HG03280 (cell line): Measurements from ENCODE around the gene ATP5MG.
"Not testable (repeated sequence)": the region's sequence is repeated elsewhere in the genome, so short reads cannot be mapped to it uniquely, and the experiment has no call there.

Experiments used
- ATAC-seq: cut with Tn5 transposase; IDR thresholded peaks from one replicate; pipeline ENCODE4 v1.9.1; 2021; ENCODE audit warnings: mild to moderate bottlenecking, moderate library complexity; ENCODE audit not compliant: unreplicated experiment

ATP5MG gene

DNA sequence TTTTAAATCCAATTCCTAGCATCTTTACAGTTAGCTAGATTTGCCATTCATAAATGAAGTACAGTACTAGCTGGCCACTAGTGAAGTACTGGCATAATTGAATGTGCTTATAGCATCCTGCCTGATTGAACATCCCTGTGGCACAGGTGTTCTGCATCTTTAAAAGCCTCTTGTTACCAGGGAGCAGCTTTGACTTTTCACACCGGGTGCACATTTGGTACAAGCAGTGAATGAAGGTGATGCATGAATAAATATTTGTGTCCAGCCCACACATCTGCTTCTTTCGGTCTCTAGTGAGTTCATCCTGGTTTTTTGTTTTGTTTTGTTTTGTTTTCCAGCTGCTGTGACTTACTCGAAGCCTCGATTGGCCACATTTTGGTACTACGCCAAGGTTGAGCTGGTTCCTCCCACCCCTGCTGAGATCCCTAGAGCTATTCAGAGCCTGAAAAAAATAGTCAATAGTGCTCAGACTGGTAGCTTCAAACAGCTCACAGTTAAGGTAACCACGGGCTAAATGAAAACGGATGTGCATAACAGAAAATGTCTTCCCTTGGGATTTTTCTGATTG is 5.3 kb downstream of the ATP5MG start:
- no peak for ATAC-seq

DNA sequence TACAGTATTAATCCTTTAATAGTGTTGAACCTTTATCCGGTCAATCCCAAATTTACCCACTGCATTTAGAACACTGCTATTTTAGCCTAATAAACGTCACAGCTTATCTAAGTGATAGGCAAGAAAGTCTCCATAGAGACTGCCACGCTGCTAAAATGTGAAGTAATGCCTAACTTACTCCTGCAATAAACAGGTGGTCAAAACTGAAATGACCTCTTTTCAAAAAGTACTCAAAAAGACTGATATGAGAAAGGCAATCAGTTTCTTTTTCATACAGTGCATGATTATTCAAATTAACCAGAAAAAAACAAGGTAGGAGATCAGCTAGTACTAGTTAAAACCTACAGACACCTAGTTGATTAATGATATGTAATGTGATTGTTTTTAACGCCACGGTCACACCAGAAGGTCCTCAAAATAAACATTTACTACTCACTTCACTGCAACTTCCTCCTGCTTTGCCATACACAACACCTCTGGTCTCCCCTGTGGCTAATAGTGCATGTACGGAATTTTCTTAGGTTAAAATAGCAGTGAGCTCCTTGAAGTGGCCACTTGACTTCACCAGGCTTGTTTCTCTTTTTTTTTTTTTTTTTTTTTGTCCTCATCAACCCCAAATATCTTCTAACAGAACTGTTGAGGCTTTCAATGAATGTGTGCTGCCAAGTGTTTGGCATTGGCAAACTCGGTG is 8.8 kb downstream of the ATP5MG start:
- ATAC-seq = peak; percentile 54

DNA sequence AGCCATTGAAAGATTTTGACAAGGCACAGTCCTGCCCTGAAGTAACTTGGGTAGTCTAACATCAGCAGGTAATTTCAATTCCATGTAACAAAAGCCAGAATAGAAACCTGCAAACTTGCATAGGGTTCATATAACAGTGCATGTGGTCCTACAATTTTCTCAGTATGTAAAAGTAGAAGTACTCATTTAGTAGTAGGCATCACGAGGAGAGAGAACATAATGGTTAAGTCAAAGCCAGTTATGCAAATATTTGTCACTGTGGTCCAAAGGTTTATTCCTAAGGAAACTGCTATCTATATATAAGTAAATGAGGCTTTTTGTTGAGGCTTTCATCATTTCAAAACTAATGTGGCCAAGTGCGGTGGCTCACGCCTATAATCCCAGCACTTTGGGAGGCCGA is 10.1 kb downstream of the ATP5MG start:
- no peak for ATAC-seq

DNA sequence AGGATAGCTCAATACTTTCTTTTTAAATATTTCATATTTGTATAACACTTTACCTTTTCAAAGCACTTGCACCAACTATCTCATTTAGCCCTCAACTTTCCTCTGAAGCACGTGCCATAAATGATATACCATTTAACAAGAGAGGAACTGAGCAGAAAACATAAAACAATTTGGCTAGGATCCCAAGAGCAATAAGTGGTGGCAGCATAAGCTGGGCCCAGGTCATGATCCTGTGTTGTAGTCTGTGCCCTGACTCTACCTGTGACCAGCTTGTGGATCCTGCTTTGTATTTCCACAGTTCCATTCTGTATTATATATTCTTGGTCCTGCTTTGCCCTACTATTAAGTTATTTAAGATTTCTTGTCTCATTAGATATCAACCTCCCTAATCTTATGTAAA is 11.5 kb downstream of the ATP5MG start:
- ATAC-seq = no peak

DNA sequence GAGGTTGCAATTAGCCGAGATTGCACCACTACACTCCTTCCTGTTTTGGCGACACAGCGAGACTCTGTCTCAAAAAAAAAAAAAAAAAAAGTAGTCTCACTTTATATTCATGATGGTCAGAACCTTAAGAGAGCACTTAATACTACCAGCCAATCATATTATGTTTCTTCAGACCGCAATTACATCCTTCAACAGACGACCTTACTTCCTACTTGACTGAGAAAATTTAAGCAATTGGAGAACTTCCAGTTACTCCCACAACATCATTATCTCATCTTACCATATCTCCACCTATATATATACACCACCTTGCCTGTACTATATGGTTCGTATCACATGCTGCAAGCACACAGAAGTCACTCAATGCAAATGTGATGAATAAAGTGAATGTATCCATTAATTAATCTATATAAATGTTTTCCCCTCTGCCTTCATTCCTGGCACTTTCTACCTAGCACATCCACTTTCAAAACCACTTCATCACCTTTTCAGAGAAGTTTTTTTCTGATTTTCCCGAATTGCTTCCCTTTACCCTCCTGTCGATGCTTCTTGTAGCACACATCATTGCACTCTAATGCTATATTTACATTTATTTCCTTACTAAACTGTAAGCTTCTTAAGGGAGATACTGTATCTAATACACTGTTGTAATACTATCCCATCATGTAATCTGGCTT is 13.8 kb downstream of the ATP5MG start:
- ATAC-seq = no peak

DNA sequence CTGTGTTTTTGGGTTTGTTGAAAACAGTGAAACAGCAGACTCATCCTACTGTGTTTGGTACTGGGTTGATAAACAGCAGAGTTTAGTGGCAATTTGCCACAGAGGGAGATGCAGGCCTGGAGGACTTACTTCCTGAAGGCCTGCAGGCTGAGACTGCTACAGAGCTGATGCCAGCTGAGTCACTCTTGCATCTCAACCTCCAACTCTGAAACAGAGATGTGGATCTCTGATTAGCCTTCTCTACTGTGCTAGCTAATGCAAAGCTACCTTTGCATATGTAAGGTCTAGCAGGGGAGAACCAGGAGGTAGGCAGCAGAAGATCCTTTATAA is 14.3 kb downstream of the ATP5MG start:
- no peak for ATAC-seq

DNA sequence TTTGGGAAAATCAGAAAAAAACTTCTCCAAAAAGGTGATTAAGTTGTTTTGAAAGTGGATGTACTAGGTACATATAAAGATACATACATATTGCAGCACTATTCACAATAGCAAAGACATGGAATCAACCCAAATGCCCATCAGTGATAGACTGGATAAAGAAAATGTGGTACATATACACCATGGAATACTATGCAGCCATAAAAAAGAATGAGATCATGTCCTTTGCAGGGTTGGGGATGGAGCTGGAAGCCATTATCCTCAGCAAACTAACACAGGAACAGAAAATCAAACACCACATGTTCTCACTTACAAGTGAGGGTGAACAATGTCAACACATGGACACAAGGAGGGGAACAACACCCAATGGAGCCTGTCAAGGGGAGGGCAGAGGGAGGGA is 15.5 kb downstream of the ATP5MG start:
- ATAC-seq = not testable (repeated sequence)

DNA sequence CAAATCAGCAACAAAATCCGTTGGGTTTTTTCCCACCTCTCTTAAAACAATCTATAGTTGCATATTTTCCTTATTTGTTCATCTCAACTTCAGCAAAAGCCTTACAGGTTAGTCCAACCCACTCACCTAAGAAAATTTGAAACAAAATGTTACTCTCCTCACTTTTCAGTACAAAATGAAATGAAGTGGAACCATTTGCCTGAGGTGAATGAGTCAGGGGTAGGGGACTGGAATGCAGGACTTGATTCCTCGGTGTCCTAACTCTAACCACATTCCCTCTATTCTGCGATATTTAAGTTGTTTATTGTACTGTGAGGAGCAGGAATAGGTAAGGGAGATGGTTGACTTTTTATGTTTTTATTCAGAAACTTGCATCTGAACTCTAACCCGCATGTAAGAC is 16.4 kb downstream of the ATP5MG start:
- no peak for ATAC-seq

DNA sequence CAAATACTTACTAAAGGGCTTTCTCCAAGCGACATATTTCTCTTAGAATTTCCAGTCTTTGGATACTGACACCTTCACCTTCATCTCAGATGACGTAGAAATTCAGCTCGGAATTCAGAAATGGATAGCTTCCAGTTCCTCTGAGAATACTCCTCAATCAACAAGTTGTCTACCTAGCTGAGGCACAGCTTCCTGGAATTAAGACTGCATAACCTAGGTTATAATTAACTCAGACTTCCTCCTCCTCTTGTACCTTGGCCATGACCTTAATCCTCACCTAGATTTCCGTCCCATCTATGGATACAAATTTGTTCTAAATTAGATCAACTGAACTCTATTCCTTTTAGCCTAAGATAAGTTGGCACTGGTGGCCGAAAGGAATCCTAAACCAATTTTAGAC is 17.4 kb downstream of the ATP5MG start:
- ATAC-seq = no peak

DNA sequence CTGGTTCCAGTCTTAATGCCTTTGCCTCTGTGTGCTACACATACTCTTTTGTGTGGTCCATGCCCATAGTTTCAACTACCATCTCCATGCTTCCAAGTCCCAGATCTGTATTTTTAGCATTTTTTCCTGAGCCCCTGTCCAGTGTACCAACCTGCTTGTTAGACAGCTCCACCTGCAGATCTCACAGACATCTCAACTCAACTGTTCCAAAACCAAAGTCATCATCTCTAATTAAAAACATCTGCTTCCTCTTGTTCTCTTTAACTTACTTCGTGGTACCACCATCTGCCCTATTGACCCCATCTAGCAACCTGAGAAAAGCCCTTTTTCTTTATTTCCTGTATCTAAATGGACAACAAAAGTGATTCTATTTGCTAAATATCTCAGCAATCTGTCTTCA is 26.3 kb downstream of the ATP5MG start:
- no peak for ATAC-seq

DNA sequence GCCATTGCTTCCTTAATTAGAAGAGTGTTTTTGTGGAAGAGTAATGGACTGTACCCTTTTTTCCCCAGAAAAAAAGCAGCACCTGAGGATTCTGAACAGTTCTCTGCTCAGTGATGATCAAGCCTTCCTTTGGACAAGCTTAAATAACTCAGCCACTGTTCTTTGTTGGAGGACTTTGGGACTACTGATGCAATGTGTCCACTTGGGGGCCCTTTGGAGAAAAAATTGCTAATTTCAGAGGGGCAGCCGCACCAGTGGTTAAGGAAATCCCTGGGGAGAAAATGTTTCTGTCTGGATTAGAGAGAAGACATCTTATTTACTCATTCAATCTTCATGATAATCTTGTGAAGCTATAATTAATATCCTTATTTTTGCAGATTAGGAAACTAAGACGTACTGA is 29.6 kb downstream of the ATP5MG start:
- ATAC-seq = no peak

DNA sequence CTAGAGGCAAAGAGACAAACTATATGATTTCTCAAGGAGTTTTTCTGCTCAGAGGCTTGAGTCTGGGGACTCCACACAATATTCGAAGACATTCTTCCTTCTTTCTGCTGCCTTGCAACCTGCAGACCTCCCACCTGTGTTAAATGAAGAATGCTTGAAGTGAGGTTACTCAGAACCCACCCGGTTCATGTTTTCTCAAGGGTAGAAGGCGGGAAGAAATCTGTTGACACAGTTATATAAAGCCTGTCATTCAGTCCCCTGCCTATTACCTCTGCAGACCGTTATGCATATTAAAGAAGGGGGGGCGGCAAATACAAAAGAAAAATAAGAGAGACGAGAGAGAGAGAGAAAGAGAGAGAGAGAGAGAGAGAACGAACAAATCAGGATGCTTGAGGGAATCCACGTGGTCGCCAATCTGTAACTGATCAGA is 32.7 kb downstream of the ATP5MG start:
- no peak for ATAC-seq

DNA sequence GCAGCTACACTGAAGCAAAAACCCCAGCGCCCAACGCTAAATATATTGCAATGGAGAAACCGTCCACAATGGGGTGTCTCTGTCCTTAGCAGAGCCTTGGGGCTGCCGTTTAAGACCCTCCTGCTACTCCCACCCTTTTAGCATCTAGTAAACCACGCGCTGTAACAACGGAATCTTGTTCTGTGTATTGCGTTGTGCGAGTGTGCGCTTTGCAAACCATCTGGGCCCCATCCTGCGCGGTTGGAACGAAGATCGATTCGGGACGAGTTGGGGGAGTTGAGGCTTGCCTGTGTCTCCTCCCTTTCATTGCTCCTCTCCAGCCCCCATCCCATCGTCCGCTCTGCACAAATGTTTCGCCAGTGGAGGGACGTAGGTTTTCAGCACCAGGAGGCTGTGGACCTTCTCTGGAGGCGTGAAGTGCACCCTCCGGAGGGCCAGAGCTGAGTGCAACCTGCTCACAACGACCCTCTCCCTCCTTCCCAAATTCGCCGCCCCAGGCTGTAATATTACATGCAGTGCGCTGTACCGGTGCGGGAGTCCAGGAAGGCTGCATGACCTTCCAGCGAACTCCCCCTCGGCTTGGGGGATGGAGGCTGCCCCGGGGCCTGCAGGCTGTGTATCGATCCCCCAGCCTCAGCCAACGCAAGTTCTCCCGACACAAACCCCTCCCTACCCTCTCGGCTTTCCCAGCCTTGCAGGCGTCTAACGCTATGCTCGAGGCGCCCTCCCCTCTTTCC is 33.3 kb downstream of the ATP5MG start:
- ATAC-seq = no peak

DNA sequence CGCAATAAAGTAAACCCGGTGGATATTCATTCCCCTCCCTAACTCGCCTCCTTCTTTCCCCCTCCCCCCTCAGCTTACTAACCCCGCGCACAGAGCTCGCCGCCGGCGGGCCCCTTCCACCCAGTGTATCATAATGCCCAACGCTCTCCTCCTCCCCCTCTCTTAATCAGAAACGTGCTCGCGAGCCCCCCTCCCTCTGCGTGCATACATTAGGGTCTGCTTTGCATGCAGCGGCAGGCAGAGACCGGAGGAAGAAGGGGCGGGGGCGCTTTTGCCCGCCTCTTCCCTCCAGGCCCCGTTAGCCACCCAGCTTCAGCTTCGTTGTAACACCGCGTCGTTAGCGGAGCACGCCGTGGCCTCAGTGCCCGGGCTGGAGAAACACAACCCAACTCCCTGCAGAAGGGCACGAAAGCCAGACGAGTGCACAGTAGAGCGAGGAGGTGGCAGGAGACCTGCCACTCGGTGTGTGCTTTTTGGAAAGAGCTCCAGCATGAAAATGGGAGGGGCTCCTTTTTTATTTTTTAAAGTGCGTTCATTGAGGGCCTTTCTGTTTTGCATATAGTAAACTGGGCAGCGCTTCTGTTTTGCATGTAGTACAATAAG is 34.0 kb downstream of the ATP5MG start:
- peak; percentile 25 for ATAC-seq

DNA sequence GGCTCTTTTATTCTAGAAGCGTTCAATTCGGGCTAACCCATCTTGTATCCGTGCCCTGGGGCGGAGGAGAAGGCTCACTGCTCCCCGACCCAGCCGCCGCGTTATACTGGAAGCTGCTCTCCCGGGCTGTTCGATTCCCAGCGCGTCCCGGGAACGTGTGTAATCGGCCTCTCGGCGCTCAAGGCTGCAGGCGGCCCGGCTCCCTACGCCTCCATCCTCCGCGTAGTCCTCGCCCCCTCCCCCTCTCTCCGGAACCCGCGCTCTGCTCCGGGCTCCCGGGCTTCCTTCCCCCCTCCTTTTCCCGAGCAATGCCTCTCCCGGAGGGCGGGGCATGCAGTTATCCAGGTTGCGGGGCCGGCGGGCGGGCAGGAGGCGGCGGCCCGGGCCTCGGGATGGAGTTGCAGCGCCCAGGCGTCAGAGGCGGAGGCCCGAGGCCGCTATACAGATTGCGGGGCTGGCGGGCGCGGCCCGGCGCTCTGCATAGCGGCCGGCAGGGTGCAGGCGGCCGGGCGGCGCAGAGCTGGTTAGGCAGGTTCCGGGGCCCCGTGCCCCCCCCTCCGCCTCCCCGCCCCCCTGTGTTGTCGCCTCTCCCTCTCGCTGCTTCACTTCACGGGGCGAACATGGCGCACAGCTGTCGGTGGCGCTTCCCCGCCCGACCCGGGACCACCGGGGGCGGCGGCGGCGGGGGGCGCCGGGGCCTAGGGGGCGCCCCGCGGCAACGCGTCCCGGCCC is 34.7 kb downstream of the ATP5MG start, which contains the start of gene KMT2A:
Gene KMT2A (plus strand): TSS at position 600 of the 732 bp plus-strand sequence. CDS start 21 bp downstream, at position 621.
- peak; percentile 62 for ATAC-seq

DNA sequence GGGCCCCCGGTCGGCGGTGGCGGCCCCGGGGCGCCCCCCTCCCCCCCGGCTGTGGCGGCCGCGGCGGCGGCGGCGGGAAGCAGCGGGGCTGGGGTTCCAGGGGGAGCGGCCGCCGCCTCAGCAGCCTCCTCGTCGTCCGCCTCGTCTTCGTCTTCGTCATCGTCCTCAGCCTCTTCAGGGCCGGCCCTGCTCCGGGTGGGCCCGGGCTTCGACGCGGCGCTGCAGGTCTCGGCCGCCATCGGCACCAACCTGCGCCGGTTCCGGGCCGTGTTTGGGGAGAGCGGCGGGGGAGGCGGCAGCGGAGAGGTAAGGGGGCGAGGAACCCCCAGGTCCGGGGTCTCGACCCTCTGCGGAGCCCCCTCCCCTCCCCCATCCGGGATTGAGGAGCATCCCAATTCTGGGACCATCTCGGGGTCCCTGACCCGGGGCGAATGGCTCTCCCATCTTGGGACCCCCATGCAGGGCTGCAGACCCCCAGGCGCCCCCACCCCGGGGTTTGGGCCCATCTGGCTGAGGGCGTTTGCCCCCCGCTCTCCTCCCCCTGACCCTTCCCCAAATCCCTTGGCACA is 35.3 kb downstream of the ATP5MG start:
- peak; percentile 21 for ATAC-seq

DNA sequence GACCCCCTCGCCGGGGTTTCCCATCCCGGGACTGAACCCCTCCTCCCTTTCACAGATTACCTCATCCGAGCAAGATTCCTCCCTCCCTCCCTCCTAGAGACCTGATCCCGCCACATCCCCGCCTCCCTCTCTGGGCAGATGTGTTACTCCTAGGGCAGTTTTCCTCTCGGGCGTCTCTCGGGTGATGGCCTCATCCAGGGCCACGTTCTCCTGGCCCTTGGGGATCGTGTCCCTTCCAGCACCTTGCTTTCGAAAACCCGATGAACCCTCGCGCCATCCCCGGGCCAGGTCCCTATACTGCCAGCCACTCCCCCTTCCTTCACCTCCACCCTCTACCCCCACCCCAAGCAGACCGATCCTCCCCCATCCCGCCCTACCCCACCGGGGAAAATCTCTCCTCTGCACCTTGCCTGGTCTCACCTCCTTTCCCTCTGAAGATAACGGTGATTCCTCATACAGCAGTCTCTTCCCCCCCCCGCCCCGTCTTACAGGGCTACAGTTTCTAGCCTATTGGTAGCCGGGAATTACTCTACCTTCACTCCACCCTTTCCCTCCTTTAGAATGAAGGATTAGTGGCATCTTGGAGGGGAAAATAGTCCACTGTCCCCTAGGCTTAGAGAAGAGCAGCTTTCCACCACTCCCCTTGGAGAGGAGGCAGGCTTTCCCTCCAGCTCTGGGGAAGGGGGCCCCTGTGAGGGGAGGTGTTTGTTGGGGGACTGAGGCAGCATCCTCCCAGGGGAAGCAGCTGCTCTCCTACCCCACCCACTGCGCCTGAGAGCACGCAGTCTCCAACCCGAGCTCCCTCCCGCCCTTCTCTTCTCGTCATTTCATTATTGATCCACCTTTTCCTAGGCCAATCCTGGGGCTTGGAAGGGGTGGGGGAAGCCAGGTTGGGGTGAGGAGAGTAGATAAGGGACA is 36.1 kb downstream of the ATP5MG start:
- ATAC-seq = no peak

DNA sequence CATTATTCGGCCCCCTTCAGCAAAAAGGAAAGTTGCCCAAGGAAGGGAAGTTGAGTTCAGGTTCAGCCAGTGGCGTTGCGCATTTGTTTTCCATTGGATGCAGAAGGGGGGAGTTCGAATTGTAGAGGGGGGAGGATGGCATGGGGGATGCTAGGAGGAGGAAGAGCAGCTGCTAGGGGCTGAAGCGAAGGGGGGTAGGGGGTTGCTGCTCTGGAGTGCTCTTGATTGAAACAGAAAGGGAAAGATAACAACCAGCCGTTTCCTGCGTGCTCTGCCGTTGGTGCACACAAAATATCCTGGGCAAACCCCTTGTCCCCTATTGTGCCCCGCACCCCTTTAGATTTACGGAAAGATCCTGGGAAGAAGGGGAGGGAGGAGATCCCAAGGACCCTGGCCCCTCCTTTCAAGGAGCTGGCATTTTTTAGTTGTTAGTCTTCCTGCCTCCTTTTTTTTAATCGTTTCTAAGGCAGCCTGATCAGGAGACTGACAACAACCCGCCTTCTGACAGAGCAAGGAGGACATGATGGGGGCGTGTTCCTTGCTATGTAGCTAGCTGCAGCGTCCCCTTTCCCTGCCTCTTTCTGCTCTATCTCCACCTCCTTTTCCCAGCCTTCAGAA is 37.0 kb downstream of the ATP5MG start:
- no peak for ATAC-seq

DNA sequence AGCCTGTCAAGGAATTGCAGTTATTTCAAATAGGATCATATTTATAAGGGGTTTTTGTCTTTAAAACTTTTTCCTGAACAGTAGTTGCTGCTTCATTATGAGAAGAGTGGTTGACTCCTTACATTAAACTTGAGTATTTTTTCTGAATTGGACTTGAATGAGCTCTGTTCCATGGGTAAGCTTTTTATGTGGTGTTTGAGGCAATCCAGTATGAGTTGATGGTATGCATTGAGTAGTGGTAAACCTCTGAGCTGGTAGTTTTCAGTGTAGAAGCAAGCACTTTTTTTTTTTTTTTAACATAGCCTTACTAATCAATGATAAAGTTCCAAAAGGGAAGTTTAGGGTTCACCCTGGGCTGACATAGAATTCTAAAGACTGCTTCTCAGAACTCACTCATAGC is 38.2 kb downstream of the ATP5MG start:
- ATAC-seq = no peak
